Activated T-cell treated with anti-CD3 and anti-CD28 coated beads for 48 hours (primary cell): ENCODE results near the gene SNX4.
"Not testable (repeated sequence)": the region's sequence is repeated elsewhere in the genome, so short reads cannot be mapped to it uniquely, and the experiment has no call there.

Source experiments
- DNase-seq: peaks from one replicate; pipeline ENCODE4 v3.0.0-alpha.2; 2020; ENCODE audit warnings: low read depth

The SNX4 gene

DNA sequence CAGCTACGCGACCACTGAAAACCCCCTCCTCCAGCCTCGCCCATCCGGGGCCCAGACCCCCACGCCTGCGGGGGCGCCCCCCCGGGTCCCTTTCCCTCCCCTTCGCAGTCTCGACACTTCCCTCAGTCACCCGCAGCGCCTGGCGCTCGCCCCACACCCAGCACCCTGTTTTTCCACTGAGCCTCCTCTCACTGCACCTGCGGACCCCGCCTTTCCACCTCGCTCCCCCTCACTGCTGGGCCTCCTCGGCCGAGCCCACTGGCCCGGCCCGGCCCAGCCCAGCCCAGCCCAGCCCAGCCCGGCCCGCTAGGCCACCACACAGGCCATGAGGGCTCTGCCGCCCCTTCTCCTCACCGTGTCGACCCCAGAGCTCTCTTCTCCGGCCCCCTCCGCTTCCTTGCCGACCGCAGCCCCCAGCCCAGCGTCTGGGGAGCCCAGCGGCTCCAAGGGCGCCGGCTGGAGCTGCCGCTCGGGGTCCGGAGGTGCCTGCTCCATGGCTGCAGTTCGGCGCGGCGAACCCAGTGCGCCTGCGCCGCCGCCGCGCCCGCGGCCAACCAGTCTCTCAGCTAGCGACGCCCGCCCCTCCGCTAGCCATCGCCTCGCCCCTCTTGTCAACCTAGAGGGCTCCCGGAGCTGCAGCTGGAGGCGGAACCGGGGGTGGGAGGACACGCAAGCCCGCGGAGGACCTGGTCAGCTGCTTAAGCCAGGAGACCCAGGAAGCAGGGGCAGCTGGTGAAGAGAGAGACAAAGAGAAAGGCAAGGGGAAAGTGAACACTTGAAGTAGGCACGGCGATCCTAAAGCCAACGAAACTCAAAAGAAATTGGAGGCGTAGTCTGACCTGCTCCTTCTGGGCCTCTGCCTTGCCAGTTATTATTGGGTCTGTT is at the start of gene SNX4:
SNX4 (minus strand) TSS at position 525 of the 885 bp plus-strand sequence; CDS start at position 495, 30 bp downstream.
- peak; percentile 86 for DNase-seq

DNA sequence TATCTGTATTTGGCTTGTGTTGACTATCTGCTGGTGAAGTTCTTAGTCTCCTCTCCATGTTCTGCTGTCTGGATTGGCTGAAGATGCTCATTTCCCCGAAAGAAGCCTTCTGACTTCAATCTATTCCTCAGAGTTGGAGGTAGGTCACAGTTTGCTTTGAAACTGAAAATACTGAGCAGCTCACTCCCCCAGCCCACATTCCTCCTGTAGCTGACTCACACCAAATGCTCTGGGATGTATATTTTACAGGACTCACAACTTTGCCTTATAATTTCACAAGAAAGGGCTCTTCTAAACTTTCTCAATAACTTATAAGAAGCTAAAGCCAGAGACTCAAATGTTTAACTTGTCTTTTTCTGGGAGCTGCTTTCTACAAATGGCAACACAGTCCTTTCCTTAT is 36.3 kb upstream of the SNX4 start:
- no peak for DNase-seq

DNA sequence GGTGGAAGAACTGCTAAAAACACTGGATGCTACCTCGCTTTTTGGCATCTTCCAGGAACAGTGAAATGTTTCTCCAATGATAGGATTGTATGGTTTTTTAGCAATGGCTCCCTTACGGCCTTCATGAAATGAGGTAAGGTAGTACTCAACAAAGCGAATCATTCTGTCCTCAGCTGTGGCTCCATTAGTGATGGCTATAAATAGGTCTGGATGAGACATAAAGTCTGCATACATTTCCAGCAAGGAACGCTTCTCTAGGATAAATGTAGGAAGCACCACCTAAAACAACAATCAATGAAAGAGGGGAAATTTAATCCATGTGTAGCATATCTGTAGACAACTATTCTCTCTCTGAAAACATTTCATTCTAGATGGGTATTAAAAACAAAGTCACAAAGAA is 32.4 kb upstream of the SNX4 start:
- DNase-seq, result no peak

DNA sequence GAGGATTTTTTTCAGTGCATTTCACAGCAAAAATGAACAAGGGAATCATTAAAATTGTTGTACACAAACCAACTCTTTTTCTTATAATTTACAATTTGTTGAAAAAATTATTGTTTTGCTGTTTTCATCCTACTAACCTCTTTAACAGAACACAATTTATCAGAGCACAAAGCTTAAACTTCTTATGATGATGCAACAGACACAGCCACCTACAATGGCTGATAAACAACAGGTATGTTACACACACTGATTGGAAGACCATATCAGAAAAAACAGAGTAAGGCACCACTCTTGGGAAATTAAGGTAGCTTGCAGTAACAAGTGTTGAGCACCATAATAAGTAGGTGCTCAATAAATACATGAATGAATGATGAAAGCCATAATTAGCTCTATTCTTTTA is 8.9 kb upstream of the SNX4 start:
- no peak for DNase-seq

DNA sequence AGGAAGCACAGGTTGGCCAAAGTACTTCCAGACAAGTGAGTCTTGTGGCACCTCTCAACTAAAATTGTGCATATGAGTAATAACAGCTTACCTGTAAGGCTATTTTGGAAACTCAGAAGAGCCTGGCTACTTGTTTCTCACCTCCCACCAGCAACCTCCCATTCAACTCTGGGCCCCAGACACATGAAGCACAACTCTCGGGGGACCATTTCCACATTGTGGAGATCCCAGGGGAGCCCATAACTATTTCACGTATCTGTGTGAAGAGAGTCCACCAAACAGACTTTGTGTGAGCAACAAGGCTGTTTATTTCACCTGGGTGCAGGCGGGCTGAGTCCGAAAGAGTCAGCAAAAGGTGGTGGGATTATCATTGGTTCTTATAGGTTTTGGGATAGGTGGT is 5.2 kb upstream of the SNX4 start:
- DNase-seq, result no peak

DNA sequence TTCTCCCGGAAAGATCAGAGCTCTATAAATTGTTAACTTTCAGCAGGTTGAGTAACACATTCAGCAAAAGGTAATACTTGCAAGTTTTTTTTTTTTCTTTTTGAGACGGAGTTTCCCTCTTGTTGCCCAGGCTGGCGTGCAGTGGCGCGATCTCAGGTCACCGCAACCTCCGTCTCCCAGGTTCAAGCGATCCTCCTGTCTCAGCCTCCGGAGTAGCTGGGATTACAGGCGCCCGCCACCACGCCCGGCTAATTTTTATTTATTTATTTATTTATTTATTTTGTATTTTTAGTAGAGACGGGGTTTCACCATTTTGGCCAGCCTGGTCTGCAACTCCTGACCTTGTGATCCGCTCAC is 539 bp upstream of the SNX4 start:
- DNase-seq, result not testable (repeated sequence)

DNA sequence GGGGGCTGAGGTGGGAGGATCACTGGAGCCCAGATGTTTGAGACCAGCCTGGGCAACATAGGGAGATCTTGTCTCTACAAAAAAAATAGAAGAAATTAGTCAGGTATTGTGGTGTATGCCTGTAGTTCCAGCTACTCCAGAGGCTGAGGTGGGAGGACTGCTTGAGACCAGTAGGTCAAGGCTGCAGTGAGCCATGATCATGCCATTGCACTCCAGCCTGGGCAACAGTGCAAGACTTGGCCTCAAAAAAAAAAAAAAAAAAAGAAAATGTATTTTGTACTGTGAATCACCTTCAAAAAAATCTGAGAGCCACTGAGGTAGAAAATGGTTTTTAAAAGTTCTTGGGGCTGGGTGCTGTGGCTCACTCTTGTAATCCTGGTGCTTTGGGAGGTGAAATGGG is 4.6 kb downstream of the SNX4 start:
- no peak for DNase-seq

DNA sequence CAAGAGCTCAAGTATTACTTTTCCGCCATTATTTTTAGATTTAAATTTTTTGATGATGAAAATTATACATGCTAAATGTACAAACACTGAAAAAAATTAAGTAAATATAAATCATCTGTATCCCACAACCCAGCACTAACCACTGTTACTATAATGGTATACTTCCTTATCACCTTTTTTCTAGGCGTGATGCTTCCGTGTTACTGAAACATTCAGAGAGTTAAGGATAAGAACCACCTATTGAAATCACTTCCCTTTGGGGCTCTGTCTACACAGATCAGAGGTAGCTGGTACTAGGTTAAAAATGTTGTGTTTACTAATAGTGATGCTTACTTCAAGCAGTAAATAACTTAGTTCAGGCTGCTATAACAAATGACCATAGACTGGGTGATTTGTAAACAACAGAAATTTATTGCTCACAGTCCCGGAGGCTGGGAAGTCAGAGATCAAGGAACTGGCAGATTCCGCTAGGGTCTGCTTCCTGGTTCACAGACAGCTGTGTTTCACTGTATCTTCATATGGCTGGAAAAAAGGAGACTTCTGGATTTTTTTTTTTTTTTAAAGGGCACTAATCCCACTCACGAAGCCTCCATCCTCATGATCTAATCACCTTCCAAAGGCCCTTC is 6.4 kb downstream of the SNX4 start:
- no peak for DNase-seq

DNA sequence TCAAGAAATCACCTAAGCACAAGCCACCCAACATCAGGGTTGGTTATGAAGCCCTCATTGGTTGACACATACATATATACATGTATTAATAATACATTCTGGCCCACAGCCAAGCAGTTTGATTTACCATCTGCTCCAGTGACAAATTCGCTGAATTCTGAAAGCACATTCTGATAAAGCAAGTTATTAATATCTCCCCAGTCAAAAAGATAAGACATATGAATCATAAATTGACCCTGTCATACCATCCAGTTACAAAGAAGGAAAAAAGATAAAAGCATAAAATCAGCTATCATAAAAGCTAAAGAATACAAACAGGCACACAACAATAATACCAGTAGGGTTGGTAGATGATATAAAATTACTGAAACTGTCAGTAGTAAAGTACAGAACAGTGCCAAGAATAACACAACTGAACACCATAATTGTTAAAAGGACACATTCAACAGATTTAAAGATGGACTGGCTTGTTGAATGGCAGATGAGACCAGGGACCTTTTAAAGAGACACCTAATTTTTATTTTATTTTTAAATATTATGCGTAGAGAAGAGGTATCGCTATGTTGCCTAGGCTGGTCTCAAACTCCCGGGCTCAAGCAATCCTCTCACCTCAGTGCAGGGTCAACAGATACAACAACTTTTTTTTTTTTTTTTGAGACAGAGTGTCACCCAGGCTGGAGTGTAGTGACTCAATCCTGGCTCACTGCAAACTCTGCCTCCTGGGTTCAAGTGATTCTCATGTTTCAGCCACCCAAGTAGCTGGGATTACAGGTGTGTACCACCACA is 7.7 kb downstream of the SNX4 start:
- DNase-seq, result no peak

DNA sequence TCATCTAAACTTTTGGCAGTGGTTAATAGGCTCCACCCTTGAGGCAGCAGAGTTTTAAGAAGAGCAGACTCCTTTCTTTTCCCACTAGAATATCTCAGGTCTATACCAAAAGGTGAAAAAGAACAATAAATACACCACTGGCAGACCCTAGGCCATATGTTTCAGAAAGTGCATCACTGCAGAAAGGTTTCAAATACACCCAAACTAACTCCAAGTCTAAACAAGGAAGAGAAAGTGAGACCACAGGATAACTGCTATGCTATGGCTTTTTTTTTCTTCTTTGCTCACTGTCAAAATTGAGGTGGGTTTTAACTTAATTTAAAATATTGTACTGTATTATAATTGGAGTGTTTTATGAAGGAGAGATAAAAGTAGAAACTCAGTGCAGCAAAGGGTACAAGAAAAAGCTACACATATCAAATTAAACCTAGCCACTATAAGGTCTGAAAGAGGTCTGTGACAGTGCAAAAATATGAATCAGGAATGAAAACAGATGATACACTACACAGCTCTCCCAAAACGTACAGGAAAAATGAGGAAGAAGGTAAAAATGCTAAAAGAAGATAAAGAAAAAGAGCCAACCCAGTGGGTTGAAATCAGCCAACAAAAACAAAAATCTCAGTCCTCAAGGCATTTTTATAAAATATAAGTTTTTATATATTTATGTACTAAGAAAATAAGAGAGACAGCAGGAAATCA is 8.4 kb downstream of the SNX4 start:
- DNase-seq, result no peak

DNA sequence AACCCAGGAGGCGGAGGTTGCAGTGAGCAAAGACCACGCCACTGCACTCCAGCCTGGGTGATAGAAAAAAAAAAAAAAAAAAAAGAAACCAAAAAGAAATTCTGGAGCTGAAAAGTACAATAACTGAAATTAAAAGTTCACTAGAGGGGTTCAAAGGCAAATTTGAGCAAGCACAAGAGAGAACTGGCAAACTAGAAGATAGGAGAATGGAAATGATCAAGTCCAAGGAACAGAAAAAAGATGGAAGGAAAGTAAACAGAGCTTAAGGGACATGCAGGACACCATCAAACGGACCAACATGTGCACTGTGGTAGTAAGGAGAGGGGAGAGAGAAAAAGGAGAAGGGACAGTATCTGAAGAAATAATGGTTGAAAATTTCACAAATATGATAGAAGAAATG is 12.9 kb downstream of the SNX4 start:
- no peak for DNase-seq

DNA sequence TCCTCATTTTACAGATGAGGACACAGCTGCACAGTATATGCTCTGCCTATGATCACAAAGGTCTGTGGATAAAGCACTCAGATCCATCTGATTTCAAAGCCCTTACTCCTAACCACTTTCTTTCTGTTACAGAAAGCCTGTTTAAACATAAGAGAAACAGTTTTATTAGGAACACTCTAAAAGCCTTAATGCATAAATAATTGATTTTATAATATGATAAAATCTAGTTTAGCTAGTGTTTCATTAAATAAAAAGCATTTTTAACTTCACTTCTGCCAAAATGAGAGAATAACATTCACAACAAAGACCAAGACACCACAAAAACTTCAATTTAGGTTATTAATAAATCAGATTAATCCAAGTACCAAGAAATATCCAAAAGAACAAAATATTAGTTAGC is 21.4 kb downstream of the SNX4 start:
- DNase-seq, result no peak

DNA sequence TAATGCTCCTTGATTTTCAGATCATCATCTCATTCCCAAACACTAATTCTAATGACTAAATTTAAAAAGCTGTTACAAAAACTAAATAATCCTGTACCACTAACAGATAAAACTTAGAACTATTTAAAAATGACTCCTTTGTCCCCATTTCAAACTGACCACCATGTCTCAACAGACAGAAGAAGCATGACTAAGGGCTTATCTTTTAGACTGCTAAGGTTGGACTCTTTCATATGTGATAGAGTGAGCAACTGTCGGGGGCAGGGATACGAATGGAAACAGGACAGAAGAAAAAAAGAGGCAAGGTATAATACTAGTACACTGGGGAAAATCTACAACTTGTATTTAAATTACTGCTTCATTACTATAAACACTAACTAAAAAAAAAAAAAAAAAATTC is 23.3 kb downstream of the SNX4 start:
- DNase-seq, result no peak

DNA sequence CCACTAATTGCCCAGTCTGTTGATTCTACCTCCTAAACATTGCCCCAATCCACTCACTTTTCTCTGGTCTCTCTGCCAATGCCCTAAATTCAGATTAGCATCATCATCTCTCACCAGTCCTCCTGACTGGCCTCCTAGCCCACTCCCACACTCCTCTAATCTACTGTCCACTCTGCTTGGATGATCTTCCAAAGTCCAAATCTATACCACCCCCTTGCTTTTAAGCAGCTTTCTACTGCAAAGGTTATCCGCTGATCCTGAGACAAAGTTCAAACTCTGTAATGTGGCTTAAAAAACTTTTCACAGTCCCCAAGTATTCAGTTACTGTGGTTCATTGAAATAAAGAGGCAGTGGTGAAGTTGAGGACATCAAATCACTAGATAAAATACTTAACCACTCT is 37.6 kb downstream of the SNX4 start:
- no peak for DNase-seq

DNA sequence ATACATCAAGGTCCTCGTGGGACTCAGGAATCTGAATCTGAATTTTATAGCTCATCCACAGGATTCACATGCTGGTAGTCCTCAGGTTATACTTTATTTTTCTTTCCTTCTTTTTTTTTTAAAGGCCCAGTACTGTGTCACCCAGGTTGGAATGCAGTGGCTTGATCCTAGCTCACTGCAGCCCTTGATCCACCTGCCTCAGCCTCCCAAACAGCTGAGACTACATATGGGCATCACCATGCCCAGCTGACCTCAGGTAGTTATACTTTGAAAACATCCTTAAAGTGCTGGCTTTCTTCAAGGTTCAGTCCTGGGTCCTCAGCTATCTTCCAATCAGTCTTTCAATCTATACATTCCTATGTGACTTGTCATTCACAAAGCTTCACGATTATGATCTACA is 38.2 kb downstream of the SNX4 start:
- no peak for DNase-seq

DNA sequence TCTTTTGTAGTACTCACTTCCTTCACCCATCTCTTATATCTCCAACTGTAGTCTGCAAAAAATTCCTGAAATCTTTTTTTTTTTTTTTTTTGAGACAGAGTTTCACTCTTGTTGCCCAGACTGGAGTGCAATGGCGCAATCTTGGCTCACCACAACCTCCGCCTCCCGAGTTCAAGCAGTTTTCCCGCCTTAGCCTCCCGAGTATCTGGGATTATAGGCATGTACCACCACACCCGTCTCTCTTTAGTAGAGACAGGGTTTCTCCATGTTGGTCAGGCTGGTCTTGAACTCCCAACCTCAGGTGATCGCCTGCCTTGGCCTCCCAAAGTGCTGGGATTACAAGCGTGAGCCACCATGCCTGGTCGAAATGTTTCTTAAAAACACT is 38.6 kb downstream of the SNX4 start:
- not testable (repeated sequence) for DNase-seq

DNA sequence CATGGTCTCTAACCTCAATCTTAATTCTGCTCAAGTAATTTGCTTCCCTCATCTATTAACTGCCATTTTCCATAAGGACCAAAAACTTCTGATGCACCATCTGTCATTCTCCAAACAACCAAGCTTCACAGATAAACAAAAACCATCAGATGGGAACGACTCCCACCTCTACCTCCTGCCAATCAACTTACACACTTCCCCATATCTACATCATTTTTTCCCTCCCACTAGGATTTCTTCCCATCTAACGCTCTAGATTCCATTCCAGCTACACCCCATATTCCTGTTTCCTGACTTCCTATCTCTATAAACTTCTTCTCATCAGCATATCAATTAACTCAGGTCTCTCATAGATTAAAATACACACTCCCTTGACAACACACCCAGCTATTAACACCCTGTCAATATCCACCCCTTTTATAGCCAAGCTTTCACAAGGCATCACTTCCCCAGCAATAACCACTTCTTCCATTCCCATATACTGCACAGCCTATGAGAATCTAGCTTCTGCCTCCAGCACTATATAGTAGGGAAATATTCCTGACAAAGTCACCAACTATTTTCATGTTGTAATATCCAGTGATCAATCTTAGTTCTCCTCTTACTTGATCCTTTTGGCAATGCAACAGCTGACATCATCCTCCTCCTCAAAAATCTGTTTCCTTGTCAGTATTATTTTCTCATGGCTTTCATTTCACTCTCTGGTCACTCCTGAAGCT is 39.2 kb downstream of the SNX4 start:
- DNase-seq, result no peak

DNA sequence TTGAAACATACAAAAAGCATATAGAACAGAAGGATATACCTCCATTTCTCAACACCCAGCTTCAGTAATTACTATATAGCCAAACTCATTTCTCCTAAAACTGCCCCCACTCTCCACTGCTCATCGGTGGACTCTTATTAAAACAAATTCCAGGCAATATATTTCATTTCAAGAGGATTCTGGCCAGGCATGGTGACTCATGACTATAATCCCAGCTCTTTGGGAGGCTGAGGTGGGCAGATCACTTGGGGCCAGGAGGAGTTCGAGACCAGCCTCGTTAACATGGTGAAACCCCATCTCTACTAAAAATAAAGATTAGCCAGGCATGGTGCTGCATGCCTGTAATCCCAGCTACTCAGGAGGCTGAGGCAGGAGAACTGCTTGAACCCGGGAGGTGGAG is 40.9 kb downstream of the SNX4 start:
- DNase-seq, result no peak

DNA sequence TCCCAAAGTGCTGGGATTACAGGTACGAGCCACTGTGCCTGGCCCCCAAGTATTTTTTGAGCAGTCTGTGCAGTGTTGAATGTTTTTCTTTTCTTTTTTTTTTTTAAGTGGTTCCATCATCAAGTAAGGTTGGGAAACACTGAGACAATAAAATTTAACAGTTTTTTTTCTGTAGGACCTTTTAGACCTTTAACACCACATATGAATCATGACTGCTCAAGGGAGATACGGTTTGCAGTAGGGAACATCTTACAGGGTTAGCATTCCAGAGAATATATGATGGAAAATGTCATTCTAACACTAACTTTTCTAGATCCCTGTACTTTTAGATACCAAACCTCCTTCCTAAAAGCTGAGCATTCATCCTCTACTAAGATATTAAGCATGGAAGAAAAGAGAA is 41.7 kb downstream of the SNX4 start:
- DNase-seq, result no peak

DNA sequence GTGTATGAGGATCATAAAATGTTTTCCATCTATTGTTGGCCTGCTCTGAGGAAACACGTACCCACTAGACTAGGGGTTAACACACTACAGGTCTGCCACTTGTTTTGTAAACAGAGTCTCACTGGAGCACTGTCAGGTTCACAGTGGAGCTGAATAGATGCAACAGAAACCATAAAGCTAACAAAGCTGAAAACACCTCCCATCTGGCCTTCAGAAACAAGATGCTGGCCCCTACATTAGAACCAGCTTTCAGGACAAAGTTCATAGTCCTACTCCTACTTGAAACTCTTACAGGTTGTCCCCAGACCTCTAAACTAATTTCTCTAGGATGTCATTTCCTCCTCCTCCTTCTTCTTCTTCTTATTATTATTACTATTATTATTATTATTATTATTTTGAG is 42.3 kb downstream of the SNX4 start:
- no peak for DNase-seq

DNA sequence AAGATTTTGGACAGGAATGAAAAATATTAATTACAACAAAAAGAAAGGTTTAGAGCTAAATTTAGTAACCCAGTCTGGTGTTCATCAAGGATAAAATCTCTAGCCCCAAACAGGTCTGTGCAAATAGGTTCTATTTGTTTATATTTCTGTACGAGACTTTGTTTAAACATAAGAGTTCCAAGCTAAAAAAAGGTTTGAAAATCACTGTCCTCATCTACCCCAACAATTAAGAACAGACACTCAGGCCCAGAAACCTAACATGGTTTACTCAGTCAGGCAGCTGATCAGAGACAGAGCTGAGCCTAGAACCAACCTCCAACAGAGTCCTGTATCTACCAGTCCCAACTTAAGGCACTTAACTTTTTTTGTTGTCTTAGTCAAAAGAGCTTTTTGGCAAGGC is 49.3 kb downstream of the SNX4 start:
- no peak for DNase-seq
